Fibroblast of the conjunctiva (primary cell): ENCODE measurements around the gene KCNS3.

Experiments
- DNase-seq: peaks from one replicate; pipeline ENCODE4 v3.0.0-alpha.2; 2010; ENCODE audit warnings: low read depth

Gene KCNS3

DNA sequence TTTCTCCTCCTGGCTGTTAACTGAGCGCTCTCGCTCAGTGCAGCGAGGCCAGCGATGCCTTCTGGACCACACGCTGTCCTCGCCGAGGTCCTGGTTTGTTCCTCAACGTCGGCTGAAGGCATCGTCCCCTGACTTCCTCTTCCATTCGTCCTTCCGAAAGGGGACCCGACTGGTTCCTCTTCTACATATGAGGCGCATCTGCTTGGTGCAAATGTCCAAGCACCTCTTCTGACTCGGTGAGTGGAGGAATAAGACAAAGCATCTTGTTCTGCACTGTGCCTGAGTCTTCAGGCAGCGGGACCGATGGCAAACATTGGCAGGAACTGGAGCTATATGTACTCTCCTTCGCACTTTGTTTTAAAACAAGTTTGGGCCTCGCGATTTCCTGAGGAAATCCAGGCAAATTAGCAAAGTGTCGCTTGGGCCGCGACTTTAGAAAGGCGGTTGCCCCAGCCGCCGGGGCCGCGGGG, 621 bp upstream of the KCNS3 start:
- no peak for DNase-seq

DNA sequence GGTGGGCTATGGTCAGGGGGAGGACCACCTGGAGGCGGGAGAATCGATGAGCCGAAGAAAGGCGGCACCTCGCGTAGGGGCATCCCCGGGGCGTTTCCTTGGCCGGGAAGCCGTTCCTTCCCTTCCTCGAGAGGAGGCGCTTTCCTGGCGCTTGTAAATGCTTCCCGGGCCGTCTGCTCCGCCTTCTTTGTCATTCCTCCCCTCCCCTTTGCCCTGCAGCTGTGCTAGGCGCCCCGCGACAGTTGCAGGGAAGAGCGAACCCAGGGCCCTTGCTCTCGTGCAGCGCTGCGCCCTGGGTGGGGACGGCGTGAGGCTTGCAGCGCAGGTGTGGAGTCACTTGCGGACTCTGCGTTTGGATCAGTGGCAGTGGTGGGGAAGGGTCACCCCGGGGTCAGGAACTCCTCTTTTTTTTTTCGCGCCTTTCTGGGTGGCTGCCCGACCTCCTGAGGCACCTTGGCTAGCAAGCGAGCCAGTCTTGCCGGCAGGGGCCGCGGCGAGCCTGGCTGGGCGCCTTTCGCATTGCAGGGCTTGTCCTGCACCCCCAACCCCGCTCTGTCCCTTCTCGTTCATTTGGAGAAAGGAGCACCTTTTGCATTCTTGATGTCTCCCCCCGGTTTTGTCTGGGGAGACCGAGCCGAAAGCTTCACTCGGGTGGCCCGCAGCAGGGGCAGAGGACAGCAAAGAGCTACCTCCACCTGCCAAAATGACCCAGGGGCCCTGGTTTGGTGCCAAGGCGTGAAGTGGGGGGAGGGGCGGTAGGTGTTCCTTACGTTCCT, 858 bp downstream of the KCNS3 start:
- peak; percentile 10 for DNase-seq

GRCh38 chr2:17879913-17880274, 1.4 kb downstream of the KCNS3 start:
- DNase-seq: no peak

DNA sequence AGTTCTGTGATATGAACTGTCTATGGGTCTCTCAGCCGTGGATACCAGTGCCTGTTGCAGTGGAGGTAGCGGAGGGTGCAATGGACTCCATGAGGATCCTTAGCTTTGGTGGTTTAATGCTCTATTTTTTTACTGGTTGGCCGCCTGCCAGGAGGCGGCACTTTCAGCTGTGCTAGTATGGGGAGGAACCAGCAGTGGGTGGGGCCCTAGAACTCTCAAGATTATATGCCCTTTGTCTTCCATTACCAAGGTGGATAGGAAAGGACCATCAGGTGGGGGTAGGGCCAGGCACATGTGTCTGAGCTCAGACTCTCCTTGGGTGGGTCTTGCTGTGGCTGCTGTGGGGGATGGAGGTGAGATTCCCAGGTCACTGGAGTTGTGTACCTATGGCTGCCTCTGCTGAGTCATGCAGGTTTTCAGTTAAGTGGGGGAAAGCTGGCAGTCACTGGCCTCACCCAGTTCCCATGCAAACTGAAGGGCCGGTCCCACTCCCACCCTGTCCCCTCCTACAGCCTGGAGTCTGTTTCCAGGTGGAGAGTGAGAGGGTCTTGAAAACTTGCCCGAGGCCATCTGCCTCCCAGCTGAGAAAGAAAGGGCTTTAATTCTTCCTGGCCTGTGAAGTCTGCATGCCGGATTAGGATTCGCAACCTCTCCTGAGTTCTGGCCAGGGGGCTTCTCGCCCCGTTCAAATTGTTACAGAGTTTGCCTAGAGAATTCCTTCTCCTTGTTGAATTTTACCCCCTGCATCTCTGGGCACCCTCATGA, 14.5 kb downstream of the KCNS3 start:
- no peak for DNase-seq

DNA sequence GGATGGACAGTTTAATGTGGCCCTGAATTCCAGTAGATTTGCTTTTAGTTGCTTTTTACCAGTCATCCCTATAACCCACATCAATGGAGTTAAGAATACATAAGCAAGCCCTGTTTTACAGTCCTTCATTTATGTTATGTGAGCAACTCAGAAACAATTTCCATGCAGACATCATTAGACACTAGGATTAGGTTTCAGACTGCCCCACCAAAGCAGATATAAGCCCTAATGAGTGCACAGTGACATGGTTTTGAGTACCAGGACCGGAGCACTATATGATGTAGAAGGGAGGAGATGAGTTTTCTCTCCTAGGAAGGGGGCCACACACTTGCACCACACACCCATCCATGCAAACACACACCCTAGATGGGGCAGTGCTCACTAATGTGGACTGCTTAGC, 15.5 kb downstream of the KCNS3 start:
- DNase-seq: no peak

DNA sequence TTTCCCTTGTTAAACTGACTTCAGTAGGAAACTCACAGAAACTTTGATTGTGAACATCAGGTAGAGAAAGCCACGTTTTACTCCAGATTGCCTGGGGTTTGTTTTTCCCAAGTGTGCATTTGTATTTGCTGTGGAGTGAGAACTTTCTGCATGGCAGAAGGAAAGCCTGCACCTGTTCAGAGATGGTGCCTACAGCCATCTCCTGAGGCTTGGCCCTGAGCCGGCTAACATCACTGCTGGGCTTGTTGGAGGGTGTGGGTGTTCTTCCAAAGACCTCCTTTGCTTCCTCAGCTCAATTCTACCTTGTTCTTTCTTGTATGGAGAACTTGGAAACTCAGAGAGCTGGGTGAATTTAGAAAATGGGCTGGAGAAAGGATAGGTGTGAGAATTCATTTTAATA, 16.1 kb downstream of the KCNS3 start:
- no peak for DNase-seq

DNA sequence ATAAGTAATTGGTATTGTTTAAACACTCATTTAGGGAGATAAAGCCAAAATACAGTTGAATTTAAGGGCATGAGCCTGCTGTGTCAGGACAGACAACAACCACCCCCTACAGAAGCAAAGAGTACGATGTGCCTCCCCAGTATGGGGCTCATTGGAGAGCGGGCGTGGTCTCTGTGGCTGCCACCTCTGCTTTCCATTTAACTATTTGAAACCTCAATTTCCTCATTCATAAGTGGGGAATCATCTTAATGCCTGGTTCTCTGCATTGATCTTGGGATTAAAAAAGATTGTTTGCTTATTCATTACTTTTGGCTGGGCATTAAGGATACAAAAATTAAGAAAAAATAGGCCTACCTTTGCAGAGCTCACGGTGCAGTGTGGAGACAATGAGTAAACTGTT, 21.4 kb downstream of the KCNS3 start:
- DNase-seq: no peak

DNA sequence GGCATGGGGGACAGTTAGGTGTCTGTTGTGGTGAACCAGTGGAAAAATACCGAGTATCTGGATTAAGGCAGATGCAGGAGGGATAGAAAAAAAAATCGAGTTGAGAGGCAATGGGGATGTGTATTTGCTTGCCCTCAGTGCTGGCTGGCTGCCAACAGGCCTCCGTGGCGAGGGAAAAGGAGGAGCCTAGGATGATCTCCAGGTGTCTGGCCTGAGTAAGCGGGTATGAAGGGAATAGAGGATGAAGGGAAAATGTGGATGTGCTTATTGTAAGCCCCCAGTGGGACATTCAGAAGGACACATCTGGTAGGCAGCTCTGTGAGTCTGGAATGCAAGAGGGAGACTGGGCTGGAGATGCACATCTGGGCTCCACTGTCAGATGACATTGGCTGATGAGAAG, 22.8 kb downstream of the KCNS3 start:
- DNase-seq: no peak

- DNase-seq: no peak
These were observed 32.5 kb downstream of the KCNS3 start for GRCh38 chr2:17910980-17911379.

DNA sequence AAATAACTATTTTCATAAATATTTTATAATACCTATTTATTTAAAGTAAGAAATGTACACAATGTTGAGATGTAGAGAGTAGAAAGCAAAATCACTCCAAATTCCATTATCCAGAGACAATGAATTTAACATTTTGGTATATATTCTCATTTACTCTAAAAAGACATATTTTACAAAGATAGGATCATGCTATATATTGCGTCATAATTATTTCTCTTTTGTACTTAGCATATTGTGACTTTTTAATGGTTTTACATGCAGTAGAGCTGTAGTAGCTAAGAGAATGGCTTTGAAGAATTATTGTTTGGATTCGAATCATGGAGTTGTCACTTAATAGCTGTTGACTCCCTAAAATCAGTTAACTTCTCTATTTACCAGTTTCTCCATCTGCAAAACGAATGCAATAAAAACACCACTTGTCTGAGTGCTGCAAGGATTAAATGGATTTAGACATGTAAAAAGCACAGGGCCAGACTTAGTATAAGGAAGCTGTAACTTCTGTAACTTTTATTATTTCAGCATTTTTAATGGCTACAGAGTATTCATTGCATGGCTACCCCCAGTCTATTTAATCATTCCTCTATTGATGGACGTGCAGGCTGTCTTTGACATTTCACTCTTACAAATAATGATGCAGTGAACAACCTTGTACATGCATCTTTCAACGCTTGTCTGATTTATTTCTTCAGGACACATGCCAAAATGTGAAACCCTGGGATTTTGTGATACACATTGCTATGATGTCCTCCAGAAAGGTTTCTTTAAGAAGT, 33.2 kb downstream of the KCNS3 start:
- DNase-seq: no peak

GRCh38 chr2:17912266-17912691, 33.8 kb downstream of the KCNS3 start:
- no peak for DNase-seq

- DNase-seq: no peak
These were observed 36.6 kb downstream of the KCNS3 start for GRCh38 chr2:17915099-17915498.

- DNase-seq: no peak
These were observed 37.5 kb downstream of the KCNS3 start for GRCh38 chr2:17915811-17916518.

DNA sequence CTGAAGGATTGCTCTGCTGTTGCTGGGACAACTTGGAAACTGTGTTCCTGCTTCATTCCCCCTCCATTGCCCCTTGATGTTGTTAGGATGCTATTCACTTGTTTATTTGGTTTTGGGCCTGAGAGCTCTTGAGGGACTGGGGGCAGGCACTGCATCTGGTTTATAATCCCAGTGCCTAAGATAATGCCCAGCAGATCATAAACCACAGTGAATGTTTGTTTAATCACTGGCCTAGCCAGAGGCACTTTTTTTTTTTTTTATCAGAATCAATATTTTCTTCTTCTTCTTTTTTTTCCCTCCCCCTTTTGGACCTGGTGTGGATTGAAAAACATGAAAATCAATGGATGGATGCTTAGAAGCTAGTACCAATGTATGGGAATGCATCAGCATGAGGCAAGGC, 38.1 kb downstream of the KCNS3 start:
- no peak for DNase-seq

DNA sequence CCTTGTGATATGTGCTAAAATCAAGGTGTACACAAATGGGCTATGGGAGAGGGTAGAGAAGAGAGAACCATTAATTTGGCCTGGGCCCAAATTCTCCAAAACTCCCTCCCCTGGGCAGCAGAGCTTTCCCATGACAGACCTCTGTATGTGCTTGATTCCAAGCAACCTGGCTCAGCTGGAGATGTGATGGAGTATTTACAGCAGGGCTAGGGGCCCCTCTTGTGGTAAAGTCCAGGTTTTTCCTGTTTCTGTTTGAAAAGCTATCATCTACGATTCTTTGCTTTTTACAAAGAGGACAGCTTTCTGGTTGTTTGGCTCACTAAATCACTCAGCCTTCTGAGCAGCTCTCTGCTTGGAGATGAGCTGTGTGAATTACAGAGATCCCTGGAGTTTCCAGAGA, 40.3 kb downstream of the KCNS3 start:
- no peak for DNase-seq

- no peak for DNase-seq
These were observed 52.3 kb downstream of the KCNS3 start for GRCh38 chr2:17930773-17931172.

- DNase-seq: no peak
These were observed 54.8 kb downstream of the KCNS3 start for GRCh38 chr2:17933256-17933655.

DNA sequence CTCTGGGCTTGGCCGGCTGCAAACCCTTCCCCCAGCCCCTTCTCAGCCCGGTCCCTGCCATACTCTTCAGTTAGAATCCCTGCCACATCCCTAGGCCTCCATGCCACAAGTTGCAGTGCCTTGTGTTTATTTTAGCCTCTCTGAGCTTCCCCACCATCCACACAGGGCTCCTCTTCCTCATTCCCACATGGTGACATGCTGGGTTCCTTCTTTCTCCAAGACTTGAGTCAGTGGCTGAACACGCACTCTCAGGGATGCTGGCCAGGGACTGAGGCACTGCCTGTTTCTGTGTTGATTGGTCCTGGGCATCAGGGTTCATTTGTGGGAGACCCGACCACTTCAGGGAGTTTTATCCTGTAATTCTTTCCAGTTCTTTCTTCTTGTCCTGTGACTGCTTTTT, 56.3 kb downstream of the KCNS3 start:
- DNase-seq: no peak

- DNase-seq: no peak
These were observed 56.9 kb downstream of the KCNS3 start for GRCh38 chr2:17935242-17935885.

DNA sequence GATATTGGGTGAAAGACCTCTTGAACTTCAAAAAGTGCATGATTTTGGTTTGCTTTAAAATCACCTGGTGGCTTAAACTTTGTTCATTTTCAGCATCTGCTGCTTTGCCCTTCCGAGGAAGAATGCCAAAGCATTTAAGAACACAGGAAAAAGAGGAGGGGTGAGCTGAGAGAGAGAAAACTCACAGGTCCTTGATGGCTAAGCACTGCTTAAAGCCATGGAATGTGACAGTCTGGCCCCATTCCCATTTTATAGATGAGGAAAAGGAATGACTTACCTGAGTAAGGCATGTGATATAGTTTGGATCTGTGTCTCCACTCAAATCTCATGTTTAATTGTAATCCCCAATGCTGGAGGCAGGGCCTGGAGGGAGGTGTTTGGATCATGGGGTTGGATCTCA, 58.1 kb downstream of the KCNS3 start:
- DNase-seq: no peak

- DNase-seq: no peak
These were observed 61.7 kb downstream of the KCNS3 start for GRCh38 chr2:17940091-17940630.
